NCI-H146 treated with DMSO at 0.1 percent for 48 hours (cell line): ENCODE results near the gene TTLL10.

Experiments
- DNase-seq: peaks from one replicate; lab custom pipeline; 2025; ENCODE audit not compliant: unreplicated experiment; lab: John Stamatoyannopoulos, UW

The TTLL10 gene

DNA sequence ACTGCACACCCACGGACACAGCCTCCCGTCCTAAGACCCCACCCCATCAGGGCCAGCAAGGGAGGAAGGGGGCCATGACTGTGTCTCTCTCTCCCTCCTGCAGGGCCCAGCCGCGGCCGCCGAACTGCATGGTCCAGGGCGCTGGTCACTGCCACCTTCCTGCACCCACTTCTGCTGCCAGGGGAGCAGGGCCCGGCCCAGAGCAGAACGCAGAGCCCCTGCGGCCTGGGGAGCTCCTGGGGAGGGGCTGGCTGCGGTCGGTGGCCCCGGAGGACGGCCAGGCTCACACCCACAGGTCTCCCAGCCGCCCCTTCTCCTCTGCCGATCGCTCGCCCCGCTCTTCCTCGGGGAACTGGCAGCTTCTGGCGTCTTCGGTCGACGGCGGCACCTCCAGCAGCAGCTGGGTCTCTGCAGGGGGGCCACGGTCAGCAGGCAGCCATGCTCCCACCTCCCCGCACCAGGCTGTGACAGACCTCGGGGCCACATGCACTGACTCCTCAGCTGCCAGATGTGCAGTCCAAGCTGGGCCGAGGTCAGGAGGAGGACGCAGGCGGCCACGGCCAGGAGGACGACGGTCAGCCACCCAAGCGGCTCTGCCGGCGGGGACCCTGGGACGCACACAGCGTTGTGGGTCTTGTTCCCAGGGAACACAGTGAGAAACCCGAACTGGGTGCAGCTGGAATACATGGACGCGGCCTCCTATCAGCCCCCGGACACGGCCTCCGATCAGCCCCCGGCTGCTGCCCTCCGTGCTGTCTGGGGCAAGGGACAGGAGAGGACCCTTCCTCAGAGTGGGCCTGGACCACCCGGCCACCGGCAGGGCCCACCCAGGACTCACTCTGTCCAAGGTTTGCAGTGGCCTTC is 30.1 kb downstream of the TTLL10 start:
- no peak for DNase-seq

- DNase-seq: no peak
These were observed 30.8 kb downstream of the TTLL10 start for GRCh38 chr1:1204425-1204920.

DNA sequence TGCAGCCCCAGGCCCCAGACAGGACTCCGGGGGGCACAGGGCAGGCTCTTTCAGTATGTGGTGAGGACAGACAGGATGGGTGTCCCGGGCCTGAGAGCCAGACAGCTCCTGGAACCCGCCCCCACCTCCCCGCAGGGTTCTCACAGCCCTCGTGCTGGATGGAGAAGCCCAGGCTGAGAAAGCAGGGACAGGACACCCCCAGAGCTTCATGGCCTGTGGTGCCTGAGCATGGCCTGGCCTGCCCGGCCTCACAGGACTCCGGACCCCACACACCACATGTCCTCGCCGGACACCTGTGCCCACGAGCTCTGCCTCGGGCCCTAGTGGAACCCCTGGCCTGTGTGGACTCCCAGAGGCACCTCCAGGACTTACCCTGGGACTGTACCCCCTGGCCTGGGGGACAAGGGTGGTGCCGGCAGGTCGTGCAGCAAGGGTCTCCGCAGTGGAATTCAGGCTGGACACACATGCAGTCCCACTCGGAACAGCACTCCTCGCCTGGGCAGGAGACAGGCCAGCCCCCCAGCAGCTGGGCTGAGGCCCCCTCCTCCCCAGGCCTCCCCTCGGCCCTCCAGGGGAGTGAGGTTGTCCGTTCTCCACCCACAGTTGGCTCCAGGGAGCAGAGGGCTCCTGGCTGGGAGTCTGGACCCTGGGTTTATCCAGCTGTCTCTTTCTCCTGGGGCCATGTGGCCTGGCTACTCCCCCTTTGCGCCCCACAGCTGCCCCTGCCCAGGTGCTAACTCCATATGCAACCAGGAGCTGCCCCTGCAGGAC is 31.5 kb downstream of the TTLL10 start:
- DNase-seq: no peak

GRCh38 chr1:1205769-1206375 is 32.2 kb downstream of the TTLL10 start:
- DNase-seq: no peak

- DNase-seq: no peak
These were observed 32.8 kb downstream of the TTLL10 start, which contains the start of gene TNFRSF18 for GRCh38 chr1:1206376-1206965. Gene TNFRSF18 (minus strand): TSS chr1:1206592. CDS start chr1:1206571, 21 bp downstream.

DNA sequence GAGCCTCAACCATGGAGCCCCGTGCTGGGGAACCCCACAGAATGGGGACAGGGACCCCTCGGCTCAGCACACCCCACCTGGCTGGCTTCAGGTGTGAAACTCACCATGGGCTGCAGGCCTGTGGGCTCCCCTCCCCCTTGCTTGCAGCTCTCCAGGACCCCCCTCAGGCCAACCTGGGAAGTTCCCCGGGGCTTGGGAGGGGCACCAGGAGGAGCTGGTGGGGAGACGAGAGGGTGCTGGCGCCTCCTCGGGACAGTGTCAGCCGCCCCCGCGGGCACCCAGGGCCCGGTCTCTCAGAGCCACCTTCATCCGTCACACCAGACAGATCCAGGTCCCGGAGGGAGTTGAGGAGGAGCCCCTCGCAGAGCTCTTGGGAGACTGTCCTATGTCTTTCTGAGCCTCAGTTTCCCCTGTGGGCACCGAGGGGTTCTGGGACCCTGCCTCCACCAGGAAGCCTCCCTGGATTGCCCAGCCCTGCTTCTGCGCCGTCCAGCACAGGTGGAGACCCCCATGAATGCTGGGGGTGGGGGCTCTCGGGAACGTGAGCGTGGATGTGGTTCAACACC is 33.4 kb downstream of the TTLL10 start:
- no peak for DNase-seq

DNA sequence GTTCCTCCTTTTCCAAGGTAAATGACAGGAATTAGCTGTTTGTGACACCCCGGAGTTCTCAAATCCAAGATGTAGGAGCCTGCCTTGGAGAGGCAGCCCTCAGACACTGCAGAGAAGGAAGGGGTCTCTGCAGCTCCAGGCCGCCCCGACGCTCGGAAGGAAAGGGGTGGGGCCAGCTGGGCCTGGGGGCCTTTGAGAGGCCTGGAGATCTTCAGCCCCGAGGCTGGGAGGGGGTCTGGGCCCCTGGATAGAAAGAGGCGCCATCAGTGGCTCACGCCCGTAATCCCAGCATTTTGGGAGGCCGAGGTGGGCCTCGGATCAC is 33.9 kb downstream of the TTLL10 start:
- DNase-seq: no peak

- DNase-seq: no peak
These were observed 35.2 kb downstream of the TTLL10 start for GRCh38 chr1:1208713-1209433.

GRCh38 chr1:1210726-1211540 is 37.3 kb downstream of the TTLL10 start:
- no peak for DNase-seq

- DNase-seq: no peak
These were observed 38.1 kb downstream of the TTLL10 start for GRCh38 chr1:1211541-1212441.

DNA sequence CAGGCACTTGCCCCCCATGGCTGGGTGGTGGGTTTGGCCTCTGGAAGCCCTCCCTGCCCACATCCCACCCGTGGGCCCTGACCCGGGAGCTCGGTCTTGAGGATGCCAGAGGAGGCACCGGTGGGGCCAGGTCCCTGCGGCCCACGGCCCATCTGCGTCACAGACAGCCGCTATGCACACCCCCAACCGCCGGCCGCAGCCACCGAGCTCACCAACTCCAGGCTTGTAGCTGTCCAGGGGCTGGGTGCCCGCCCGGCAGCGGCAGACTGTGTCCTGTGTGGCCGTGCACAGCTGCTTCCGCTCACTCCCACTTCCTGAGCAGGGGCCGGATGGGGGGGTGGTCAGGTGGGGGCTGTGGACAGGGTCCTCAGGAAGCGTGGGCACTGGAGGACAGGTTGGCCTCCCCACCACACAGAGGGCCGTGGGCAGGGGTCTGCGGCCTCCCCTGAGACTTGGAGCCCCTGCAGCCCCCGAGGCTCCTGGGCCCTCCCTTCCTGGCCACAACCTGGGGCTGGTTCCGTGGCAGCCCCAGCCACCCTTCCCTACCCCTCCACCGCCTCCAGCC is 39.2 kb downstream of the TTLL10 start:
- no peak for DNase-seq

- DNase-seq: no peak
These were observed 39.9 kb downstream of the TTLL10 start, which contains the start of gene TNFRSF4 for GRCh38 chr1:1213345-1214265. Gene TNFRSF4 (minus strand): TSS chr1:1214153. CDS start chr1:1214127, 26 bp downstream.

DNA sequence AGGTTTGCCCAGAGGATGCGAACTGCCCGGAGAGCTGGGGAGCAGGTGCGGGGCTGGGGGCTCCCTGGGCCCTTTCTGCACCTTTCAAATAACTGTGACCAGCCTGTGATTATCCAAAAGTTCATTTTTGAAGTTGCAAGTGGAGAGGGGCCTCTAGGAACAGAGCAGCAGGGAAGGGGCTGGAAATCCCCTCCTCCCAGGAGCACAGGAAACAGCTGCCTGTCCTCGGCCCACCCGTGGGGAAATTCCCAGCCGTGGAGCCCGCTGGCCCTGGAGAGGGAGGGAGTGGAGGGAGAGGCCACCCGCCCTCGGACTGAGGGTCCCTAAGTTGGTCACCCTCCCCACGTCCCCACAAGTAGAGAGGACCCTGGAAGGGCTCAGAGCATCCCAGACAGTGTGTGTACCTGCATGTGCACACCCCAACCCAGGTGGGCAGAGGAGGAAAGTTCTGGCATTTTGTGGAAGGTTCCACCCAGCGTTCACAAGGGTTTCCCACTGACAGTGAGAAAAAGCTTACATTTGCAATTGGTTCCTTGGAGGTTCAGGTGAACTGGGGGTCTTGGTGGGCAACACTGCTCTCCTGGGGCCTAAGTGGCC is 41.5 kb downstream of the TTLL10 start:
- no peak for DNase-seq

GRCh38 chr1:1215881-1216605 is 42.4 kb downstream of the TTLL10 start:
- no peak for DNase-seq

GRCh38 chr1:1216770-1217620 is 43.3 kb downstream of the TTLL10 start:
- no peak for DNase-seq
